Peyer's patch (tissue), 4 donors: ENCODE data around the gene KCNB1. TPM values are rescaled to one million over a fixed set of nuclear protein-coding genes. Genes with fewer than 3 reads are reported as not detected.

Experiments
- DNase-seq, 3 donors: peaks; one replicate each; pipeline ENCODE4 v3.0.0-alpha.2; 2017 to 2019
- H3K27ac ChIP-seq, 4 donors: fragments of 200-600 bp; sonication (generic); one replicate each; pipeline ENCODE4 v1.5.1; 2016 to 2019
- H3K27me3 ChIP-seq, 2 donors: fragments of 200-600 bp; sonication (generic); one replicate each; pipeline ENCODE4 v1.5.1; 2019
- H3K36me3 ChIP-seq, 3 donors: fragments of 200-600 bp; sonication (generic); one replicate each; pipeline ENCODE4 v1.5.1; 2016 to 2019
- H3K4me1 ChIP-seq, 4 donors: fragments of 200-600 bp; sonication (generic); one replicate each; pipeline ENCODE4 v1.5.1; 2016 to 2019
- H3K4me3 ChIP-seq, 4 donors: fragments of 200-600 bp; sonication (generic); 1 replicate in 3 of 4; 2 replicates in 1 of 4; pipeline ENCODE4 v1.5.1; 2016 to 2019; ENCODE audit warnings: mild to moderate bottlenecking in 1 of 4
- H3K9me3 ChIP-seq, 4 donors: fragments of 200-600 bp; sonication (generic); one replicate each; pipeline ENCODE4 v1.5.1; 2016 to 2019; ENCODE audit warnings: mild to moderate bottlenecking in 1 of 4
- POLR2A ChIP-seq, 2 donors: fragments of 450-650 bp; IDR thresholded peaks; one replicate each; pipeline ENCODE4 v1.5.1; 2017; ENCODE audit warnings: antibody characterized with exemption in 2 of 2, mild to moderate bottlenecking in 2 of 2, moderate library complexity in 2 of 2
- total RNA-seq, 4 donors: library from RNA; depleted of rRNA; stranded (reverse); fragments of >200 nt; gene quantifications; one replicate each; pipeline ENCODE4 v1.1.0, GENCODE V29; 2016
- TF ChIP-seq, protein P1 (sequence below), 6 experiments: fragments of 450-650 bp in 4 of 6; fragments of 200-600 bp in 2 of 6; sonication (generic) in 1 of 6; IDR thresholded peaks; one replicate each; pipeline ENCODE4 v1.5.1; 2017 to 2019; ENCODE audit warnings: antibody characterized with exemption in 6 of 6, mild to moderate bottlenecking in 3 of 6, moderate library complexity in 1 of 6

Gene KCNB1
- total RNA-seq, 4 donors from 2014 or later, result 0.35 to 0.85 (median 0.61) TPM

DNA sequence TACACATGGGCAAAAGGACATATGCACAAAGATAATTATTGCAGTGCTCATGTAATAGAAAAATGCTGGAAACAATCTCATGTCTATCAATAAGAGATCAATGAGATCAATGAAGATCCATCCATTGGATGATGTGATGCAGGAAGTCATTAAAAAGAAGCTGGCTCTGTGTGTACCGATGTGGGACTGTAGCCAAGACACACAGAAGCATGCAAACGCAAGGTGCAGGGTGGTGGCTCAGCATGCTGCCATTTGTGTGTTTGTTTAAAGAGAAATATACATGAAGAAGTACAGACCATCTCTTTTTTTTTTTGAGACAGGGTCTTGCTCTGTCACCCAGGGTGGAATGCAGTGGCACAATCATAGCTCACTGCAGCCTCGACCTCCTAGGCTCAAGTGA is 33.1 kb upstream of the KCNB1 start:
- Histone ChIP-seq H3K4me1 (no peaks in the 10 kb centered on the region), H3K27ac (no peak overlapping the region), H3K4me3 (no peak overlapping the region), H3K9me3 (no peaks in the 10 kb centered on the region), H3K36me3 (no peaks in the 10 kb centered on the region), H3K27me3 (no peaks in the 10 kb centered on the region)
- DNase-seq, result no peak
- TF ChIP-seq POLR2A (IDR thresholded peaks at IDR 0.05), result no peak
- TF ChIP-seq, protein P1, sequence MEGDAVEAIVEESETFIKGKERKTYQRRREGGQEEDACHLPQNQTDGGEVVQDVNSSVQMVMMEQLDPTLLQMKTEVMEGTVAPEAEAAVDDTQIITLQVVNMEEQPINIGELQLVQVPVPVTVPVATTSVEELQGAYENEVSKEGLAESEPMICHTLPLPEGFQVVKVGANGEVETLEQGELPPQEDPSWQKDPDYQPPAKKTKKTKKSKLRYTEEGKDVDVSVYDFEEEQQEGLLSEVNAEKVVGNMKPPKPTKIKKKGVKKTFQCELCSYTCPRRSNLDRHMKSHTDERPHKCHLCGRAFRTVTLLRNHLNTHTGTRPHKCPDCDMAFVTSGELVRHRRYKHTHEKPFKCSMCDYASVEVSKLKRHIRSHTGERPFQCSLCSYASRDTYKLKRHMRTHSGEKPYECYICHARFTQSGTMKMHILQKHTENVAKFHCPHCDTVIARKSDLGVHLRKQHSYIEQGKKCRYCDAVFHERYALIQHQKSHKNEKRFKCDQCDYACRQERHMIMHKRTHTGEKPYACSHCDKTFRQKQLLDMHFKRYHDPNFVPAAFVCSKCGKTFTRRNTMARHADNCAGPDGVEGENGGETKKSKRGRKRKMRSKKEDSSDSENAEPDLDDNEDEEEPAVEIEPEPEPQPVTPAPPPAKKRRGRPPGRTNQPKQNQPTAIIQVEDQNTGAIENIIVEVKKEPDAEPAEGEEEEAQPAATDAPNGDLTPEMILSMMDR (IDR thresholded peaks at IDR 0.05), result no peak

DNA sequence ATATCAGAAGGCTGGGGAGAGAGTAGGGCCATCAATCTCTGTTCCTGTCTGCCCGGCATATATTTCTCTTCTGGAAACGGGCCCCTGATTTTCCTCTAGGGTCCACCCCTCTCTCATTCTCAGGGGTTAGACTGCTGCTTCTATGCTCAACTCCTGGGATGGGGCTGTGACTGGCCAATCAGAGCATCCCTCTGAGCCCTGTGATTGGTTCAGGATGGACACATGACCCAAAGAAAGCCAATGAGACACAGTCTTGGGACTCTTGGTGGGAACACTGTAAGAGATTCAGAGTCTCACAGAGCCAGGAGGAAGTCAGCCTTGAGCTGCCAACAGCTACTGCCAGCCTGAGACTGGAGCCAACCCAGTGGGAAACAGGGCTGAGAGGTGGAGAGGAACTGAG is 31.0 kb upstream of the KCNB1 start:
- no peak for TF ChIP-seq POLR2A (IDR thresholded peaks at IDR 0.05)
- TF ChIP-seq, protein P1 (IDR thresholded peaks at IDR 0.05), result no peak
- Histone ChIP-seq H3K36me3 (no peaks in the 10 kb centered on the region), H3K27ac (no peak overlapping the region), H3K4me1 (no peaks in the 10 kb centered on the region), H3K4me3 (no peak overlapping the region), H3K27me3 (no peaks in the 10 kb centered on the region), H3K9me3 (no peaks in the 10 kb centered on the region)
- DNase-seq, result no peak

GRCh38 chr20:49513009-49513408 is 30.5 kb upstream of the KCNB1 start:
- Histone ChIP-seq H3K9me3 (no peaks in the 10 kb centered on the region), H3K27me3 (no peaks in the 10 kb centered on the region), H3K27ac (no peak overlapping the region), H3K36me3 (no peaks in the 10 kb centered on the region), H3K4me3 (no peak overlapping the region), H3K4me1 (no peaks in the 10 kb centered on the region)
- DNase-seq, result no peak
- no peak for TF ChIP-seq POLR2A (IDR thresholded peaks at IDR 0.05)
- TF ChIP-seq, protein P1 (IDR thresholded peaks at IDR 0.05), result no peak

GRCh38 chr20:49511788-49512525 is 29.5 kb upstream of the KCNB1 start:
- H3K4me3 ChIP-seq, result no peak overlapping the region
- no peaks in the 10 kb centered on the region for H3K27me3 ChIP-seq
- no peak for DNase-seq
- no peaks in the 10 kb centered on the region for H3K4me1 ChIP-seq
- H3K9me3 ChIP-seq, result no peaks in the 10 kb centered on the region
- TF ChIP-seq, protein P1 (IDR thresholded peaks at IDR 0.05), result no peak
- TF ChIP-seq POLR2A (IDR thresholded peaks at IDR 0.05), result no peak
- no peak overlapping the region for H3K27ac ChIP-seq
- H3K36me3 ChIP-seq, result no peaks in the 10 kb centered on the region

DNA sequence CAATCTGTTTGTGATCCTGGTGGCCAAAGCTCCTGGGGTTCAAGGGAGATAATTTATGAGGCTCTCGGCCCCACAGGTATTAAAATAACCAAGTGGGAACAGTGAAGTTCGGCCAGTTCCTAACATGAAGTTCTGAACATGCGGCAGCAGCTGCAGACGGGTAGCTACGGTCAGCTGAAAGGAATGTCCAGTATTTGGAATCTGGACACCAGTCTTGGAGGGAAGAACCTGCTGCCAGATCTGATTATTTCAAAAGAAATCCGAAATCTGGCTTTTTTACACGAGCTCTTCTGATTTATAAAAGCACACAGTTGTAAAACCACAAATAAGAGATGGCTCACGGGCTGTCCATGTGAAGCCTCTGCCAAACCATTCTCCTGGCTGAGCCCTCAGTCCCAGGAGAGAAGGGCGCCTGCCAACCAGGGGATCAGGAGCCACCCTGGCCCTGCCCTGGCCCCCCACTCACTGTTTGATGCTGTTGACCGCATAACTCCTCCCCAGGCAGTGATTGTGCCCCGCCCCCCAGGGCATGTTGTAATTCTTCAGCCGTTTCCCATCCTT is 28.2 kb upstream of the KCNB1 start:
- no peak for TF ChIP-seq POLR2A (IDR thresholded peaks at IDR 0.05)
- TF ChIP-seq, protein P1 (IDR thresholded peaks at IDR 0.05), result no peak
- Histone ChIP-seq H3K9me3 (no peaks in the 10 kb centered on the region), H3K27ac (peak overlapping the region in 3 of 4 donors; percentile 6 to 57 (median 50)), H3K4me1 (no peaks in the 10 kb centered on the region), H3K36me3 (no peaks in the 10 kb centered on the region), H3K4me3 (no peak overlapping the region), H3K27me3 (no peaks in the 10 kb centered on the region)
- peak in 1 of 3 donors; percentile 59 for DNase-seq
